HCT116 (cell line): ENCODE measurements around the gene CARD18. TPM values are rescaled to one million over a fixed set of nuclear protein-coding genes. Genes with fewer than 3 reads are reported as not detected.

ENCODE experiments used
- ATAC-seq: fragments of 200-7000 bp; cut with Tn5 transposase; 2 replicates; pipeline ENCODE4 v1.9.1; 2020; ENCODE audit warnings: mild to moderate bottlenecking, moderate library complexity
- BruUV-seq: library from RNA; stranded (reverse); fragments of 400-500 nt; replicated peaks from 2 replicates; lab custom pipeline; 2021; lab: Mats Ljungman, UMichigan
- CTCF ChIA-PET: fragments of 300-600 bp; sonication (Branson Sonifier 250); formaldehyde crosslinking; loops from one replicate; lab custom pipeline; 2021; ENCODE audit warnings: antibody characterized with exemption; lab: Charles Lee
- POLR2A ChIA-PET: fragments of 300-600, 350-600 bp; sonication (Branson Sonifier 250); formaldehyde crosslinking; loops from one replicate; lab custom pipeline; 2021; ENCODE audit warnings: antibody characterized with exemption; lab: Charles Lee
- RAD21 ChIA-PET, 2 experiments: fragments of 300-600 bp; sonication (Branson Sonifier 250); formaldehyde crosslinking; loops; one replicate each; lab custom pipeline; 2023; ENCODE audit warnings: low total read pairs in 2 of 2; ENCODE audit not compliant: uncharacterized antibody in 2 of 2, unreplicated experiment in 2 of 2, low non-redundant PET in 1 of 2; lab: Charles Lee
- DNase-seq: peaks from one replicate; pipeline ENCODE4 v3.0.0-alpha.2; 2010; ENCODE audit warnings: low read depth, low spot score
- H2AFZ ChIP-seq: fragments of 200-600 bp; shearing (Covaris generic), sonication (generic); 2 replicates; pipeline ENCODE4 v1.6.1; 2017; ENCODE audit warnings: low read depth, mixed run types, mixed read lengths, antibody characterized with exemption, low read length; ENCODE audit not compliant: poor library complexity, severe bottlenecking
- H3K27ac ChIP-seq: 2 replicates; pipeline ENCODE4 v1.5.1; 2012; ENCODE audit warnings: low read depth, low read length
- H3K27me3 ChIP-seq: fragments of 200-600 bp; sonication (generic); 2 replicates; pipeline ENCODE4 v1.6.1; 2016; ENCODE audit warnings: mixed run types, low read length, mixed read lengths; ENCODE audit not compliant: insufficient read depth
- H3K36me3 ChIP-seq, 2 experiments: fragments of 200-500 bp in 1 of 2; fragments of 200-600 bp in 1 of 2; sonication (Bioruptor generic) in 1 of 2; sonication (generic) in 1 of 2; 2 replicates each; pipeline versions ENCODE4 v1.5.1 to v1.6.1; 2014 to 2016; ENCODE audit warnings: low read length in 2 of 2, inconsistent platforms in 1 of 2, mixed read lengths in 1 of 2, mixed run types in 1 of 2; ENCODE audit not compliant: insufficient read depth in 2 of 2, control insufficient read depth in 1 of 2
- H3K4me1 ChIP-seq, 2 experiments: fragments of 200-600 bp in 1 of 2; sonication (generic) in 1 of 2; 2 replicates each; pipeline versions ENCODE4 v1.5.1 to v1.6.1; 2012 to 2017; ENCODE audit warnings: low read length in 2 of 2, inconsistent platforms in 1 of 2, mild to moderate bottlenecking in 1 of 2, mixed read lengths in 1 of 2, mixed run types in 1 of 2, moderate library complexity in 1 of 2; ENCODE audit not compliant: insufficient read depth in 2 of 2, control insufficient read depth in 1 of 2
- H3K4me2 ChIP-seq: fragments of 200-600 bp; sonication (generic); 2 replicates; pipeline ENCODE4 v1.6.1; 2017; ENCODE audit warnings: mixed run types, low read length, mixed read lengths
- H3K4me3 ChIP-seq, 2 experiments: fragments of 200-600 bp in 1 of 2; sonication (generic) in 1 of 2; replicated peaks in 1 of 2; 2 replicates each; pipeline ENCODE4 v1.5.1; 2011 to 2016; ENCODE audit warnings: low read length in 2 of 2, control low read depth in 1 of 2, low read depth in 1 of 2, mild to moderate bottlenecking in 1 of 2, mixed read lengths in 1 of 2, mixed run types in 1 of 2
- H3K79me2 ChIP-seq: fragments of 200-600 bp; sonication (generic); 2 replicates; pipeline ENCODE4 v1.6.1; 2017; ENCODE audit warnings: mild to moderate bottlenecking, mixed run types, low read length, moderate library complexity, mixed read lengths; ENCODE audit not compliant: insufficient read depth
- H3K9ac ChIP-seq: fragments of 200-600 bp; sonication (generic); 2 replicates; pipeline ENCODE4 v1.6.1; 2016; ENCODE audit warnings: low read length, mixed read lengths
- H3K9me2 ChIP-seq: fragments of 200-600 bp; sonication (generic), shearing (Covaris generic); 2 replicates; pipeline ENCODE4 v1.6.1; 2017; ENCODE audit warnings: mixed run types, mild to moderate bottlenecking, moderate library complexity; ENCODE audit not compliant: insufficient read depth
- H3K9me3 ChIP-seq, 2 experiments: fragments of 200-500 bp in 1 of 2; fragments of 200-600 bp in 1 of 2; sonication (Bioruptor generic) in 1 of 2; sonication (generic) in 1 of 2; 2 replicates each; pipeline ENCODE4 v1.6.1; 2014 to 2017; ENCODE audit warnings: low read length in 2 of 2, mixed read lengths in 2 of 2, inconsistent platforms in 1 of 2, low read depth in 1 of 2, mild to moderate bottlenecking in 1 of 2, mixed run types in 1 of 2, moderate library complexity in 1 of 2; ENCODE audit not compliant: control insufficient read depth in 1 of 2, insufficient read depth in 1 of 2
- H4K20me1 ChIP-seq: fragments of 200-600 bp; sonication (generic), shearing (Covaris generic); 2 replicates; pipeline ENCODE4 v1.6.1; 2017; ENCODE audit warnings: mixed run types, mild to moderate bottlenecking, moderate library complexity; ENCODE audit not compliant: insufficient read depth
- CBX3 ChIP-seq: IDR thresholded peaks from 2 replicates; pipeline ENCODE4 v1.6.1; 2012; ENCODE audit warnings: low read depth
- CEBPB ChIP-seq: IDR thresholded peaks from 2 replicates; pipeline ENCODE4 v1.6.1; 2012; ENCODE audit warnings: low read depth
- EGR1 ChIP-seq: IDR thresholded peaks from 2 replicates; pipeline ENCODE4 v1.6.1; 2012; ENCODE audit warnings: low read depth
- EZH2 ChIP-seq: fragments of 200-600 bp; sonication (generic); IDR thresholded peaks from 2 replicates; pipeline ENCODE4 v1.6.1; 2017; ENCODE audit warnings: antibody characterized with exemption, mixed run types
- EZH2phosphoT487 ChIP-seq: fragments of 200-600 bp; IDR thresholded peaks from 2 replicates; pipeline ENCODE4 v1.6.1; 2018; ENCODE audit warnings: antibody characterized with exemption, borderline replicate concordance
- MAX ChIP-seq: IDR thresholded peaks from 2 replicates; pipeline ENCODE4 v1.6.1; 2012
- POLR2A ChIP-seq: IDR thresholded peaks from 2 replicates; pipeline ENCODE4 v1.7.0; 2011; ENCODE audit warnings: borderline replicate concordance; ENCODE audit not compliant: insufficient read depth, insufficient read length; ENCODE audit errors: extremely low read depth
- RAD21 ChIP-seq: IDR thresholded peaks from 2 replicates; pipeline ENCODE4 v1.6.1; 2012; ENCODE audit warnings: low read depth, mild to moderate bottlenecking
- REST ChIP-seq: IDR thresholded peaks from 2 replicates; pipeline ENCODE4 v1.6.1; 2012; ENCODE audit warnings: low read depth
- SP1 ChIP-seq: IDR thresholded peaks from 2 replicates; pipeline ENCODE4 v1.6.1; 2012; ENCODE audit warnings: low read depth
- YY1 ChIP-seq: IDR thresholded peaks from 2 replicates; pipeline ENCODE4 v1.6.1; 2011; ENCODE audit warnings: low read length, low read depth, moderate library complexity, mild to moderate bottlenecking; ENCODE audit not compliant: insufficient replicate concordance; ENCODE audit errors: extremely low read depth
- ZFX ChIP-seq: fragments of 450-650 bp; IDR thresholded peaks from 2 replicates; pipeline ENCODE4 v1.6.1; 2017
- intact Hi-C: fragments of 100-400 bp; cut with micrococcal nuclease; formaldehyde crosslinking; loops from 2 replicates; pipeline ENCODE4 v1.10.0; 2022
- total RNA-seq: library from RNA; stranded (reverse); gene quantifications from one replicate; pipeline ENCODE4 v1.2.1, GENCODE V29; 2021; ENCODE audit not compliant: unreplicated experiment

Gene CARD18
- total RNA-seq, 1 experiment from 2014 or later: not detected

GRCh38 chr11:105167244-105167643, 27.7 kb upstream of the CARD18 start:
- CTCF ChIA-PET: no interaction called here
- POLR2A ChIA-PET: no interaction called here
- Histone ChIP-seq H3K4me2 (no peak overlapping the region), H3K36me3 (no peaks in the 10 kb centered on the region), H4K20me1 (no peaks in the 10 kb centered on the region), H2AFZ (no peak overlapping the region), H3K9me2 (no peaks in the 10 kb centered on the region), H3K4me3 (no peak overlapping the region), H3K9ac (no peak overlapping the region), H3K4me1 (no peaks in the 10 kb centered on the region), H3K27ac (no peak overlapping the region), H3K27me3 (no peaks in the 10 kb centered on the region), H3K9me3 (no peaks in the 10 kb centered on the region), H3K79me2 (no peaks in the 10 kb centered on the region)
- ATAC-seq (no peak), DNase-seq (no peak)
- intact Hi-C loops: no loop called here
- TF ChIP-seq REST (no peak), POLR2A (no peak), RAD21 (no peak), MAX (no peak), EZH2phosphoT487 (no peak), EZH2 (no peak), YY1 (no peak), CBX3 (no peak), SP1 (no peak), CEBPB (no peak), ZFX (no peak), EGR1 (no peak)
- BruUV-seq: no TSS peak
- RAD21 ChIA-PET: no interaction called here
